ENCODE results near the gene BAHD1.

BAHD1 gene

DNA sequence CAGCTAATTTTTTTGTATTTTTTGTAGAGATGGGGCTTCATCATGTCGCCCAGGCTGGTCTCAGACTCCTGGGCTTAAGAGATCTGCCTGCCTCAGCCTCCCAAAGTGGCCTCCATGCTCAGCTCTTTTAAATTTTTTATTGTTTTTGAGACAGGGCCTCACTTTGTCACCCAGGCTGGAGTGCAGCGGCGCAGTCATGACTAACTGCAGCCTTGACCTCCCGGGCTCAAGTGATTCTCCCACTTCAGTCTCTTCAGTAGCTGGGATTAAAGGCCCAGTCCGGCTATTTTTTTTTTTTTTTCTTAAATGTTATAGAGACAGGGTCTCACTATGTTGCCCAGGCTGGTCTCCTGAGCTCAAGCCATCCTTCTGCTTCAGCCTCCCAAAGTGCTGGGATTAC lies 15.1 kb upstream of the BAHD1 start:
- DNase-seq: no peak

DNA sequence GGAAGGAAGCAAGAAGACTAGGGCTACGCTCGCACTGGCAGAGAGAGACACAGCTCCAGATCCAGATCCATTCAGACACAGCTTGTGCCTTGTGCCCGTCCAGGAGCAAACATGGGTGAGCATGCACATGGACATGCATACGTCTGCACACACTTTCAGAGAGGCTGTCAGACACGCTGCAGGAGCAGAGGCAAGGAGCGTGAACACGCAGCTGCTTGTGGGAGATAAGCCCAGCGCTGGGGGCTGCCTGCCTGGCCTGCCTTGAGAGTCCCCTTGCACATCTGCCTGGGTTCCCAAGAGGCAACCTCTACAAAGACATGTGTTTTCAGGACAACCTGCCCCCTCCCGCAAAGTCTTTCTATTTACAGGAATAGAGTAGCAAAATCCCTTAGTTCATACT lies 13.6 kb upstream of the BAHD1 start:
- DNase-seq: no peak

DNA sequence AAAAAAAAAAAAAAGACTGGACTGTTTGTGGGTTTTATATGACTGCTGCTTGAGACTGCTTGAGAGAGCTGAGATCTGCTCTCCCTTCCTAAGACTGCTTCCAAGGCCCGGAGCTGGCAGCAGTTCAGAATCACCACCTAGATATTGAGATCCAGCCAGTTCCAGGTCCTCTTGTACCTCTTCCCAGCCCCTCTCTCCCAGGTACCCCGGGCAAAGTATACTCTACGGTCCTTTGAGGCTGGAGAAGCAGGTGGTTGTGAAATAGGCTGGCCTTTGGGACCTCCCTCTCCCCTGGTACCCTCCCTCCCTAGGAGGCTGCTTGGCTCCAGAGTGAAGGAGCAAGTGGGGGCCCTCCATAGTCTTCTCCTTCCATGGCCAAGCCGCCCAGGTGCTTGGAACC lies 12.6 kb upstream of the BAHD1 start:
- DNase-seq: no peak

DNA sequence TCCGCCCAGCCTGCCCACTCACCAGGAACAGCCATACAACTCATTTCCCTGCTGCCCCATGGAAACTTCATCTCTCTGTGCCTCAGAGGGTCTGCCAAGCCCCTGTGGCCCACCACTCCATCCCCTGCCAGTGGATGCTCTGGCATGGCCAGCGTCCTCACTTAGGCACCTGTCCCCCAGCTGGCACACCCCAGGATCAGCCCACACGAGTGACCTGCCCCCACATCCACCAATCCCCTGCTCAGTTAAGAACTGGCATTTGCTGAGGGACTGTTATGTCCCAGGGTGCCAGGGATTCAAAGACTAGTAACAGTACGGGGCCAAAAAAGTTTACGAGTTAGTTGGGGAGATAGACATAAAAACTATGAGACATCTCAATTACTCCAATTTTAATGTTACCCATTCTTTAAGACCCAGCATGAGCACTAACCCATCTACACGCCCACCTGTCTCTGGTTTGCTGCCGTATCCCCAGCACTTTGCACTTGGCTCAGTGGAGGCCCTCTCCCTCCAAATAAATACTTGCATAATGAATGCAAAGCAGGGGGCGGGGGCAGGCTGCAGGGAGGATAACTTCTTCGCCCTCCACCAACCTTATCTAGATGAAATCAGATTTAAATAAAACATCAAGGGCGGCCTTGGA lies 11.6 kb upstream of the BAHD1 start:
- DNase-seq: no peak

DNA sequence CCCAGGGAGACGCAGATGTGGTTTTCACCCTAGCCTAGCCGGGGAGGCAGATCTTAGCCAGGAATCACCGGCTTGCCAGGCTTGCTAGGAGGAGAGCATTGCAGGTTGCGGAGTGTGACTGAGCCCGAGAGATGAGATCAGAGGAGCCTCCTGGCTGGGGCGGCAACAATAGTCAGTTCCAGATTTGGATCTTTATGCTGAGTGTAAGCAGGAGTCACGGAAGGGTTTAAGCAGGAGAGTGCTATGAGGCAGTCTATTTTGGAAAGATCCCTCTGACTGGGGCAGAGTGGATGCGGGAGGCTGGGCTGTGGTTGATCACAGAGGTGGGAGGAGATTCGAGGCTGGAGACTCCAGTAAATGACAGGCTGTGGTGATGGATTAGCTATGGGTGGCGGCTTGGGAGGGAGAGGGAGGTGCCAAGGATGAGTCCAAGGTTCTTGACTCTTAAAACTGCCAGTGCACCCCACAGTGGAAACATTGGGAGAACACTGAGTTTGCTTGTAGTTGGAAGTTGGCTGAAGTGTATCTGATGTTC lies 10.4 kb upstream of the BAHD1 start:
- peak; percentile 88 for DNase-seq

DNA sequence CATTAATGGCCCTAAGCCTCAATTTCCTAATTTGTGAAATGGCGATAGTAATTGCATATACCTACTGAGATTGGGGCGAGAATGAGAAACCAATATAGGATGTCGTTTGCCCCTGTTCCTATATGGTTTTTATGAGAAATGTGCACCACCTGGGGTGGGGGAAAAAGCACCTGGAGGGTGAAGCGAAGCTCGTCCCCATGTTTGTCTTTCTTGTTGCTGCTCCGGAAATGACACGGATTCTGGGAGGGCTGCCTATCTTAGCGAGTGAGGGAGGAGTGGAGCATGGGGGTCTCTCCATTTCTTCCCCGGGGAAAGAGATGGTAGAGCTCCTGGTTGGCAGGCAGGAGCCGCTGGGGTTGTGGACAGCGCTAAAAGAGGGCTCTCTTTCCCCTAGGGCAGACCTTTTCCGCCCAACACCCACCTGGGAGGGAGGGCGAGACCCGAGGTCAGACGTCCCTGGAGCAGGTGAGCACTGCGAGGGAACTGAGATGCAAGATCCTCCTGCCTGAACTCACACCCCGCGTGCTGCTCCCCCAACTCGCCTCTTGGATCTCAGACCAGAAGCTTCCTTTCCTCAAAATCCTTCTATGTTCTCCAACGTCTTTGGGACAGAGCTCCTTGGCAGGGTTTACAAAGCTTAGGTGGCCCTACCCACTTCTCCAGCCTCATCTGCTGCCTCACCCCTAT lies 5.6 kb upstream of the BAHD1 start:
- no peak for DNase-seq

DNA sequence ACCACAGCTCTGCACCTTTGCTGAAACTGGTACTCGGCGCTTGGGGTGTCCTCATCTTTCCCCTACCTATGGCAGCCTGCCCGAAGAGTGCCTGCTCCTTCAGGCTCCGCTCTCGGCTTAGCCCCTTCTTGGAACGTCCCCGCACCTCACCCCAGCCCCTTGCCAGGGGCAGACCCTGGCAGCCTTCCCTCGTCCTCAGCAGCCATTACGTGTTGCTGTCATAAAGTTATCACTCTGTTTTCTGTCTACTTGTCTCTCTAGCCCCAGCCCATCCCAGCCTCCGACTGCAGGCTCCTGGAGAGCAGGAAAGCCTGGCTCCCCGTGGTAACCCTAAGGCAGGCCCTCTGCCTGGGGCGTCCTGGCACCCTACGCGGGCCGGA lies 5.1 kb upstream of the BAHD1 start:
- no peak for DNase-seq

DNA sequence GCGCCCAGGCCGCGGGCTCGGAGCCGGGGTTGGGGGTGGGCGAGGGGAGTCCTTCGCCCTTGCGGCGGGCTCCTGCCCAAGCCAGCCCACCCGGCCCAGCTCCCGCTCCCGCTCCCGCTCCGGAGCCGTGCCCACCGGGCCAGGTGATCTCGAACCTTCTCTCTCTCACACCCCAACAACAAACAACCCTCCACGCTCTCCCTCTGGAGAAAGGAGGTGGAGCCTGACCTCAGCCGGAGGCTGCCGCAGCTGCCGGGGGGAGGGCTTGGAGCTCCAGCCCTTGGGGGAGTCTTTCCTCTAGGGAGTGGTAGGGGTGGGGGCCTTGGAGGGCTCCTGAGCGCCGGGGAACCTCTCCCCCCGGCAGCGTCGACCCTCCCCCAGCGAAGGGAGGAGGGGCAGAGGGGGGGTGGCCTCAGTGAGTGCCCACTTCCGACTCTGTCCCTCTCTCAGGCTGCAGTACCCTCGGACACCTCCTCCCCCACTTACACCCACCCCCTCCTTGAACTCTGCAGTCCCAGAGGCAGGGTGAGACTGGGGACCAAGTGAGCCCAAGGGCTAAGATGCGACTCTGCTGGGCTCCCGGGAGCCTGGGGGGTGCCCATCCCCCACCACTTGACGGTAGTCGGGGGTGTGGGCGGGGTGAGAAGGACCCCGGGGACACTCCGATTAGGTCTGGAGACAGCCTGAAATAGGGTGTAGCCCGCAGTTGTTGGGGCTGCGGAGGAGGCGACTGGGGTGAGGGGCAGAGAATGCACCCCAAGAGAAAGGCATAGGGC lies 4.4 kb upstream of the BAHD1 start:
- DNase-seq: peak; percentile 53

DNA sequence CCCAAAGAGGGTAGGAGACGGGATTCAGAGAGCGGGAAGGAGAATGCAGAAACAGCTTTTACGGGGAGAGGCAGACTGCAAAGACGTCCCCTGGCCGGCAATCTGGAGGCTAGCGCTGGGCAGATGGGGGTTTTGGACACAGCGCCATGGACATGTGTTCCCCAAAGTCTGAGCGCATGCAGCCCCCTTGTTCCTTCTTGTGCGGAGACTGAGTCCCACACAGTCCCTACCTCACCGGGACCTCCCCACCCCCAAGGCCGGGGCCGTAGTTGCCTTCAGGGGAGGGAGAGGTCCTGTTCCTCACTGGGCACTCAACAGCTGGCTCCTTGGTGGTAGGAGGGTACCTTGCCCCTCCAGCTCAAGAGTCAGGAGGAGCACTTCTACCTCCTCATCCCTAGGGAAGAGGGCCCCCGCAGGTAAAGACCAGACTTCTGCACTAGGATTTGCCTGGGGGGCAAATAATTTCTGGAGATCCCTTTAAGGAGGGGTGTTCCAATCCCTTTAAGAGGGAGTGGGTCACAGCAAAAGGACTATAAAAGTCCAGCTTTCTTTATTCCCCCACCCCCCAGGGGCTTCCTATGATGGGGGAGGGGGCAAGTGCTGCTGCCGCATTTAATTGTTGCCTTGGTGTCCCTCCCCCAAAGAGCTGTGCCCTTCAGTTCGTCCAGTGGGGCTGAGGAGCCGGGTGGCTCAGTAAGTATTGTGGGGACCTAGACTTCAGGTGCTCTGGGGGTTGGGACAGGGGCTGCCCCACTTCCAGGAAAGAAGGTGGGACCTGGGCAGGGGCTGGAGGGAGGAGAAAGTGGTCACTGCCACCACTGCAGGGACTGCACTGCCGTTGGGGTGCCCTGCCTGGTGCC lies 3.6 kb upstream of the BAHD1 start:
- DNase-seq: peak; percentile 44

DNA sequence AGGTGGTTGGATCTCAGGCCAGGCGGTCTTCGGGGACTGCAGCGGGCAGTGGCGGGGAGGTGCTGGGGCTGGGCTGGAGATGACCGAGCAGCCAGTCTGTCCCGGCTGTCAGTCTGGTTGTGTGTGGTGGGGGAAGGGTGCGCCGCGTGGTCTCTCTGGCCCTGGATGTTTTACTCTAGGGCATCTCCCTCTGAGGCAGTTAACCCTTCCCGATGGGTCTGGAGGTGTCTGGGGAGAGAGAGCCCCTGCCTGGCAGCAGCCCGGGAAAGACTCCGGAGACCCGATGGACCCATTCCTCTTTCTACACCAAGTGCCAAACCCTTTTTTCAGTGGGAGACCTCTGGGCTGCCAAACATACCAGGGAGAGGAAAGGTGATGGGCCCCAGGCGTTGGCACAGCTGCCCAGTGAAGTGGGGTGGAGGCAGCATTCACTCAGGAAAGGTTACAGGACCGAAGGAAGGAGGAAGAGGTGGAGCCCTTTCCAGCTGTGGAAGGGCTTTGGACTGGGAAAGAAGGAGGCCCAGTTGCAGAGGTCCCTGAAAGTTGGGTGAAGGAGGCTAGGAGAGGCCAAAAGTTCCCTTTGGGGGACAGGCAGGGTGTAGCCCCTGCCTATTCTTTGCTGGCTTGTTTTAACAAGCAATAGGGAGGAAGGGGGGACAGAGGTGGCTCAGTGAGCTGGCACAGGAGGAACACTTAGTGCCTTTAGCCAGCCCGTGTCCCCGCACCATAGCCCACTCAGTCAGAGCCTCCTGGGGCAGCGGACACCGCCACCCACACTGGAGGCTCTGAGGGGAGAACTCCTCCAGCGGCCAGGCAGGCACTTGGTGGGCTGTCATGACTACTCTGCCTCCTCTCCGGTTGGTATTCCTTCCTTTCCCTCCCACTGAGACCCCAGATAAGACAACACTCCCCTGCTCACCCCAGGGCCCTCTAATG lies 2.7 kb upstream of the BAHD1 start:
- DNase-seq: no peak

DNA sequence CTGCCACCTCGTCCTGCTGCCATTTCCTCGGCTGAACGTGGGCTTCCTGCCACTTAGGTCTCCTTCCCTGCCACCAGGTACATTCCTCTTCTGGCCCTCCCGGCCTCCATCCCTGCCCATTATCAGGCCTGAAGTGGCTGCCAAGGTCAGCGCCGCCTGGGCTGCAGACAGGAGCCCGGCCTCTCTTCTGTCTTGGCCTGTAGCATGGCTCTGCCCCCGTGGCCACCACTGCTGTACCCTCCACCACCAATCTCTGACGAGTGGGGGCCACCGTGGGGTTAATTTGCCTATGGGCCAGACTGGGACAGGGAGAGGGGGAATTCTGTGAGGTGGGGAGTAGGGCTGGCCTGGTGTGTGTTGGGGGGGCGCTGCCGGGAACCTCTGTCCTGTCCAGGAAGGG lies 2.0 kb upstream of the BAHD1 start:
- no peak for DNase-seq

DNA sequence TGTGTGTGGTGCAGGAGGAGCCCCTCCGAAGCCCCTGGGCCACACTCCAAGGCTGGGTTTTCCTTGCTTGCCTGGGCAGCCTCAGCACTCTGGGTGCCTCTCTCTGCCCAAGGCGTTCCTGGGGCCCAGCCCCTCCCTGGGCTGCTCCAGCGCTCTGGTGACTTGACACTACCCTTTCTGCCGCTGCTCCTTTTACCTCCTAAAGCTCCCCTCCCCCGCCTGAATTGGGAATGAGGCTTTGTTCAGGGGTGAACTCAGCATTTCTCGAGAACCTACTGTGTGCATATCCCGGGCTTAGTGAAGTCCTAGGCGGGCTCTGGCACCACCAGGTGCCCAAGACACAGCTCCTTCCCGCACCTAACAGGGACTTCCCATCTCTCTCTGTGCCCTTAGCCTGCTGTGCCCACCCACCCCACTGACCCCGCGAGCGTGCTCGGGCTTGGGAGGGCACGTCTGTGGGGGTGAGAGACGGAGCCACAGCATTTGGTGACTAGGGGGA lies 1.2 kb upstream of the BAHD1 start:
- peak; percentile 56 for DNase-seq

DNA sequence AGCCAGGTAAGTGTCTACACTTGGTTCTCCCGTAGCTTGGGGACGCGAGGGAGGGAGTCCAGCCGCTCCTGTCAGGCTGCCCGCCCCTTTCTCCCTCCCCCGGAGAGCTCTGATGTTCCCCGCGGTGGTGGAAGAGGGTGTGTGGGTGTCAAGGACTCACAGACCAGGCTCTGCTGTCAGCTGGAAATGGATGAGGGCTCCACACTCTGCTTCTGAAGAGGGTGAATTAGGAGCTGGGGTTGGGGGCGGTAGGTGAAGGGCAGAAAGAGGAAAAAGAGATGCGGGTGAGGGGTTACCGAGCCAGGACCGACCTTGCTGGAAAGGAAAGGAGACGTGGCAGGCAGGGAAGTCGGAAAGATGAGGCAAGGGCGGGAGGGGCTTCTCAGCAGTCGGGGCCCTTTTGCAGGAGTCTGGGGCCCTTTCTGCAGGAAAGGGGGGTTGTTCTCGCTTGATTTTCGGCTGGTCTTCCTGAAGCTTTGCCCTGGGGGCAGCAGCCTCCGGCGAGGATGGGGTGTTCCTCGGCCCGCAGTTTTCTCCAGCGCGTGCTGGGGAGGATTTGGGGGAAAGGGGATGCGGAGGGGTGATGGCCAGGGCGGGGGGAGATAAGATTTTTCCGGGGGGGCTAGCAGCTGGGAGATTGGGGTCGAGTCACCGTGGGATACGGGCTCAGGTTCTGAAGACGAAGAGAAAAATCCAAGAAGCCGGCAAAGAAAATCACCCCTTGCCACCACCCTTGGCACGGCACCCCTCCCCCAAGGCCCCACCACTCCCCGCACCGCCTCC lies 602 bp upstream of the BAHD1 start:
- DNase-seq: peak; percentile 68

DNA sequence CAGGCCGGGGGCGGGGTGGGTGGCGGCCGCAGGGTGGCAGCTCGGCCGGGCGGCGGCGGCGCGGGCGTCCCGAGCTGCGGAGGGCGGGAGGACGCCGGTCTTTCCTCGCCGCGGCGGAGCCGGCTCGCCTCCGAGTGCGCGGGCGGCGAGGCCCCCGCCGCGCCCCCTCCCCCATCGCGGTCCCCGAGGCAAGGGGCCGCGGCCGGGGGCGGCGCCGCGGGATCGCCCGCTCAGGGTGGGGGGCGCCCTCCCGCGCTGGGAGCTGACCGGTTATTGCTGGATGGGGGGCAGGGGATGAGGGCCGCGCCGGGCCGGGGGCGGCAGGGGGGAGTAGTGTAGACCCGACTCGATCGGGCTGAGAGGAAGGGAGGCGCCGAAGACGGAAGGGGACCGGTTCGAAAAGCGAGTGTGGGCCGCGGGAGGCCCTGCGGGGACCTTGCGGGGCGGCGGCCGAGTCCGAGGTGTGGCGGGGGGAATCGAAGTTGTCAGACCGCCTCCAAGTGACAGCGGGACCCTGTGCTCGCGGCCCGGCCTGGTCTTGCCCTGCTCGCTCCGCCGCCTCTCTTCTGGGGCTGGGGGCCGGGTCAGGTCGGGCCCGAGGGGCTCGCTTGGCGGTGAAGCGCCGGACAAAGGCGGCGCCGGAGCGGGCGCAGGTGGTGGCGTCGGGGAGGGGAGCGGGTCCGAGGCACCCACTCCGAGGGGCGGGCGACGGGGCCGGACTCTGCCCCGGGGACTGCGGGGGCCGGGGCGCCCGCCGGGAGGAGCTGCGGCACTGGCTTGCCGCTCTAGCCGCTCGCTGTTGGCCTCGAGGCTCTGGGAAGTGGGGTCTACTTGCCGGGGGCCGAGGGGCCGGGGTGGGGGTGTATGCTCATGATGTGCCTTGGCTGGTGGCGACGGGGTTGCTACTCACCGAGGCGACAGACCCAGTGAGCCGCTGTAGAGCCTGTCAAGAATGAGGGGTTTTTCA lies 1.1 kb downstream of the BAHD1 start:
- DNase-seq: peak; percentile 46

DNA sequence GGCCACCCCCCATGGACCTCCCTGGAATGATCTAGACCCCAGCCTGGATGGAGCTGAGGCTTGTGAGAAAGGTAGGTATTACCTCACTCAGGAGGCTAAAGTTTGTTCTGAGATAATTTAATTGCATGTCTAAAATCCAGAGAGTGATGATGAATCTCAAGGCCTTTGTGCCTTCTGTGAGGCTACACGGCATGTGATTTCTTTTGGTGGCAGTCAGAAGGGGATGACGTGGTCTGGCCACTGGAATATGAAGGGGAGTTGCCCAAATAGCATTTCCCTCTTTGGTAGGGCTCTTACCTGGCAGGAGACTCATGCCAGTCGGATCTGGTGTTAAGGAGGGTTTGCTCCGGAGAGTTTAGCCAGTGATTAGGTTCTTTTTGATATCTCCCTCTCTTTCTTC lies 2.5 kb downstream of the BAHD1 start:
- no peak for DNase-seq

DNA sequence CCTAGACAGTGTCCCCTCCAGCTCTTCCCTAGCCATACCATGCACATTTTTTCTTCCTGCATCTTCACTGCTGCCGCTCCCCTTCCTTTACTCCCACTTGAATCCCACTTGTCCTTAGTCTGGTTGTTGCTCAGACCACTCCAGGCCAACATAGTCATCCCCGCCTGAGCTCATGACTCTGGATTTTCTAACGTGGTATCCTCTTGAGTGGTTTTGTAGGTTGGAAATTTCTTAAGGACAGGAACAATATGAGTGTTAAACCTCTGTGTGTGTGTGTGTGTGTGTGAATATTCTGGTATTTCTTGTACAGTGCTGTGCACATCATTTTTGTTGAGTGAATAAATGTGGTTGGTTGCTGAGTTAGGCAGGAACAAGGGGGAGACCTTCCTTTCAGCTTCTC lies 3.1 kb downstream of the BAHD1 start:
- DNase-seq: no peak

DNA sequence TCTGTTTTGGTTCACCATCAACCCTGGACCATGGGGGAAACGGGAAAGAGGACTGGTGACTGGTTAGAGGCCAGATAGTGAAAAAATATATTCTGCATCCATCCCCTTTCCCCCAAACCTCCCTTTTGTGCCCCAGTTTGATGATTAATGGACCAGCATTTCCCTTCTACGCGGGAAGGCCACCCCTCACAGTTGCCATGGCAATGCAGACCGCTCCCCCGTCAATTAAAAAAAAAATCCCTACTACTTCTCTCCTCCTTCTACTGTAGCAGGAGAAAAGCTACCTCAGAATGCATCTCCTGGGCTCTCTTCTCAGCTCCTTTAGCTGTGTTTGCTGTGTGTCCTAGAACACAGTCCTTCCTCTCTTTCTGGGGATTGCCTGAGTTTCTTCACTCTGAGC lies 4.0 kb downstream of the BAHD1 start:
- no peak for DNase-seq

DNA sequence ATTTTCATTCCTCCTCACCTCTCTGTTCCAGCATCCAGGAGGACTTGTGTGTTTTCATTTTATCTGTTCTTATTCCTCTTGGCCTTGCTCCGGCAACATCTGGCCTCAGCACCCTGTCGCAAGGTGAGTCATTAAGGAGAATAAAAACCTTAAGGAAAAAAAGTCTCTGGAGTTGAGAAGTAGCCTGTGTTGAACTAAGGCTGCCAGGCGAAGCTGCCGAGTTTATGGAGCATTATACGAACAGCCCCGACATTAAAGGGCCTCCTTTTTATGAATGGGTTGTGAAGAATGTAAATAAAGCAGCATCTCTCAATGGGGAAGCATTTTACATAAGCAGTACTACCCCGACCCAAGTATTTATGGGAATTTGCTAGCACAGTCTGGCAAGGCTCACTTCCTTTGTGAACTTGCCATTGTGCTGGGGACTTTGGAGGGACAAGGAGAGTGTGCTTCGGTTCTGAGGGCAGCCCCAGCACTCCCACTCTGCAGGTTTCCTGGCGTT lies 4.7 kb downstream of the BAHD1 start:
- DNase-seq: no peak

DNA sequence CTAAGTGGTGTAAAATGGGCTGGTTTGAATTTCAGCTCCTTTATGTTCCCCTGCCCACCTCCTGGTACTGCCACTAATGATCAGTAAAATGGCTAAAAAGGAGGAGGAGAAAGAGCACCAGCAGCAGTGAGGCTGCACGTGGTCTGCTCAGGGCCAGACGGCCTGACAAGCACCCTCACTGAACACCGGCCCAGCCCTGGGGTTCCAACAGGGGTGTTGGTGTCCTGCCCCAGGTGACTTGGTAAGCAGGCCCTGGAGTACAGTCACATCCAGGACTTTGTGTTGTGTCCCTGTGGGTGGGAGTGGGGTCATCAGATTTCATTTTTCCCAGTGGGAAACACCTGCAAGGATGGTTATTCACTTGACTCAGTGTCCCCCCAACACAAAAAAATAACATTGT lies 5.4 kb downstream of the BAHD1 start:
- DNase-seq: no peak
